Measurements from ENCODE around the gene NAV2. TPM values are rescaled to one million over a fixed set of nuclear protein-coding genes. Genes with fewer than 3 reads are reported as not detected.

Gene NAV2
- polyA plus RNA-seq, 3 donors = not detected

- Mint-ChIP-seq H3K4me3 (no peak overlapping the region), H3K4me1 (no peaks in the 10 kb centered on the region), H3K9me3 (no peaks in the 10 kb centered on the region), H3K27me3 (ENCODE audit: low read depth in 3 of 3) (peaks cover 3 to 10% (median 5%) of the 10 kb centered on the region in 3 donors), H3K27ac (no peak overlapping the region), H3K36me3 (no peaks in the 10 kb centered on the region)
- no peaks in the 10 kb centered on the region for H3K79me2 ChIP-seq (ENCODE audit: insufficient read depth, low read length)
- intact Hi-C loops (cut with micrococcal nuclease) = no loop called here
- no peak overlapping the region for H3K27ac ChIP-seq (ENCODE audit: low read depth in 1 of 2, low read length in 2 of 2)
- DNase-seq = no peak
- no peaks in the 10 kb centered on the region for H3K9me3 ChIP-seq (replicated peaks in 1 of 2; ENCODE audit: control insufficient read depth in 1 of 2, insufficient read depth in 1 of 2, low read length in 2 of 2)
- H3K27me3 ChIP-seq (ENCODE audit: control insufficient read depth in 2 of 2, insufficient read depth in 2 of 2, low read length in 2 of 2) = peaks cover 0 to 4% of the 10 kb centered on the region in 2 donors
- H3K36me3 ChIP-seq (replicated peaks in 1 of 2; ENCODE audit: control insufficient read depth in 1 of 2, insufficient read depth in 2 of 2, low read length in 2 of 2) = no peaks in the 10 kb centered on the region
- WGBS (ENCODE audit: insufficient coverage) = no CpG with 5 or more reads among the region's 3 CpGs
- no peak for TF ChIP-seq CTCF (IDR thresholded peaks at IDR 0.05)
- H3K4me1 ChIP-seq (ENCODE audit: control insufficient read depth in 1 of 2, insufficient read depth in 2 of 2, low read length in 2 of 2) = no peaks in the 10 kb centered on the region
- no peak overlapping the region for H3K4me3 ChIP-seq (replicated peaks in 1 of 3; ENCODE audit: low read depth in 2 of 3, low read length in 3 of 3)
- H3K4me2 ChIP-seq (replicated peaks; ENCODE audit: extremely low read depth, low read length, poor library complexity, severe bottlenecking) = no peak overlapping the region
- no peak overlapping the region for H3K9ac ChIP-seq (ENCODE audit: insufficient read depth, low read length, poor library complexity, severe bottlenecking)
- H4K20me1 ChIP-seq (ENCODE audit: insufficient read depth, low read length) = no peaks in the 10 kb centered on the region
- no peak overlapping the region for H2AFZ ChIP-seq (ENCODE audit: insufficient read depth, low read depth, low read length, poor library complexity, severe bottlenecking)
Observed at GRCh38 chr11:20016526-20016925, 303.9 kb downstream of the NAV2 start.

- no peak for TF ChIP-seq CTCF (IDR thresholded peaks at IDR 0.05)
- Histone ChIP-seq H3K9ac (ENCODE audit: insufficient read depth, low read length, poor library complexity, severe bottlenecking) (no peak overlapping the region), H3K27ac (ENCODE audit: low read depth in 1 of 2, low read length in 2 of 2) (no peak overlapping the region), H3K36me3 (replicated peaks in 1 of 2; ENCODE audit: control insufficient read depth in 1 of 2, insufficient read depth in 2 of 2, low read length in 2 of 2) (no peaks in the 10 kb centered on the region), H3K27me3 (ENCODE audit: control insufficient read depth in 2 of 2, insufficient read depth in 2 of 2, low read length in 2 of 2) (peaks cover 0 to 4% of the 10 kb centered on the region in 2 donors), H2AFZ (ENCODE audit: insufficient read depth, low read depth, low read length, poor library complexity, severe bottlenecking) (no peak overlapping the region), H3K79me2 (ENCODE audit: insufficient read depth, low read length) (no peaks in the 10 kb centered on the region), H3K4me3 (replicated peaks in 1 of 3; ENCODE audit: low read depth in 2 of 3, low read length in 3 of 3) (no peak overlapping the region), H4K20me1 (ENCODE audit: insufficient read depth, low read length) (no peaks in the 10 kb centered on the region), H3K4me2 (replicated peaks; ENCODE audit: extremely low read depth, low read length, poor library complexity, severe bottlenecking) (no peak overlapping the region), H3K4me1 (ENCODE audit: control insufficient read depth in 1 of 2, insufficient read depth in 2 of 2, low read length in 2 of 2) (no peaks in the 10 kb centered on the region), H3K9me3 (replicated peaks in 1 of 2; ENCODE audit: control insufficient read depth in 1 of 2, insufficient read depth in 1 of 2, low read length in 2 of 2) (no peaks in the 10 kb centered on the region)
- no peaks in the 10 kb centered on the region for H3K4me1 Mint-ChIP-seq
- intact Hi-C loops (cut with micrococcal nuclease) = no loop called here
- H3K4me3 Mint-ChIP-seq = no peak overlapping the region
- WGBS (ENCODE audit: insufficient coverage) = 66% methylated on average over 3 of the region's 4 CpGs
- no peaks in the 10 kb centered on the region for H3K9me3 Mint-ChIP-seq
- DNase-seq = no peak
- peaks cover 3 to 10% (median 5%) of the 10 kb centered on the region in 3 donors for H3K27me3 Mint-ChIP-seq (ENCODE audit: low read depth in 3 of 3)
- H3K27ac Mint-ChIP-seq = no peak overlapping the region
- no peaks in the 10 kb centered on the region for H3K36me3 Mint-ChIP-seq
Observed at GRCh38 chr11:20017320-20017719, 304.7 kb downstream of the NAV2 start.

All from CD14-positive monocyte (primary cell).